GM18526 (cell line): Measurements from ENCODE around the gene RSBN1.

ENCODE experiments used
- POLR2A ChIP-seq: IDR thresholded peaks from 3 replicates; pipeline ENCODE4 v1.6.1; 2011; ENCODE audit not compliant: insufficient read length; ENCODE audit errors: extremely low read depth

The RSBN1 gene

GRCh38 chr1:113835686-113836290 is 23.5 kb upstream of the RSBN1 start:
- TF ChIP-seq POLR2A = no peak

DNA sequence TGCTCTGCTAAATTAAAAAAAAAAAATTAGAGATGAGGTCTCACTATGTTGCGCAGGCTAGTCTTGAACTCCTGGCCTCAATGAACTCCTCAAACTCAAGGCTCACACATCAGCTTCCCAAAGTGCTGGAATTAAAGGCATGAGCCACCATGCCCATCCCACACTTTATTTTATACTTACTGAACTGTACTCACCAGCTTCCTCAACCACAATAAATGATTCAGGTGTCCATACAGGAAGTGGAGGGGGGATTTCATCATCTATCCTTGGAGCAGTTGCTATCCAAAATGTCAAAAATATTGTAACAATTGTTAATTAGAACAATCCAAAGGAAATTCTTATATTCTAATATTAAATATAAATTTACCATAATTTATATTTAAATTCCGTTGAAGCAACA is 22.4 kb upstream of the RSBN1 start:
- TF ChIP-seq POLR2A = no peak

DNA sequence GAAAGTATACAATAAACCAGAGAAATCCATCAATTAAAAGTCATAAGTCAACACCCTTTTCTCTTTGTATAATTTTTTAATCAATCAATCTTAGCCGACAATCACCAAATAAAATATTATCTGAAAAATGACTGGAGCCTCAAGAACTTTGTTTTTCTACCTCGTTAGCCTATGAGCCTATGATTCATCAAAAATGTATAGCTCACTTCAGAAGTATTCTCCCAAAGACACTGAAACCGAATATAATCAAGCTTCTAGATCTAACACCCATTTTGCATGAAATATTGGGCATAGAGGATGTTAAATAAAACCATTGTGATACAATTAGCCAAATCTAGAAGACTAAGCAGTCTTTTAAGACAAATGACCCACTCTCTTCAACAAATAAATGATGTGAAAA is 17.8 kb upstream of the RSBN1 start:
- no peak for TF ChIP-seq POLR2A

- TF ChIP-seq POLR2A = no peak
Measured at GRCh38 chr1:113821916-113822315, 9.6 kb upstream of the RSBN1 start.

- no peak for TF ChIP-seq POLR2A
Measured at GRCh38 chr1:113818578-113818977, 6.3 kb upstream of the RSBN1 start.

DNA sequence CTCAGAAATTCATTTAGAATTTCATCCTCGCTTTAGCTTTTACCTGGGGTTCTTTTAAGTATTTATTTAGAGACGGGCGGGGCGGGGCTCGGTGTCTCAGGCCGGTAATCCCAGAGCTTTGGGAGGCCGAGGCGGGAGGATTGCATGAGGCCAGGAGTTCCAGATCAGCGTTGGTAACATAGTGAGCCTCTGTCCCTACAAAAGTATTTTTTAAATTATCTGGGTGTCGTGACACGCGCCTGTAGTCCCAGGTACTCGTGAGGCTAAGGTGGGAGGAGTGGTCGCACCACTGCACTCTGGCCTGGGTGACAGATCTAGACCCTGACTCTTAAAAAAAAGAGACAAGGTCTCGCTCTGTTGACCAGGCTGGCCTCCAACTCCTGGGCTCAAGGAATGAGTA is 942 bp upstream of the RSBN1 start:
- TF ChIP-seq POLR2A = no peak

DNA sequence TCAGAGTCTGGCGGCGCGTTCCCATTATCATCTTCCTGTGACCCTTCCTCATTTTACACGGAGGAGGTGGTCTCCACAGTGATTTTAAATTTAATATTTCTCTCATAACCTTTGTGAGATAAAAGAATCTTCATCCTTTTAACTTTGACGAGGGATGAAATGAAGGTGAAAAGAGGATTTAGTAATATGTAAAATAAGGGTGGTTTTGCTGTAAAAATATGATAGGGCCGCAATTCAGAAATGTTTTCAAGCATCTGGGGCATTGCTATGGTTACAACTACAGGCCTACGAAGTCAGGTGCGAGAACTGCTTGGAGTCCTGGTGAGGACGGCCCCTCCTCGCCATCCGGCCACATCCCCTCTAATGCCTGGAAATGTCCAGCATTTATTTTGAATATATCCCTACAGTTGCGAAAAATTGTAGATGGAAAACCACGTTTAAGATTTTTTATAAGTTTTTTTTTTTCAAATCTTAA is 422 bp upstream of the RSBN1 start:
- TF ChIP-seq POLR2A = no peak

DNA sequence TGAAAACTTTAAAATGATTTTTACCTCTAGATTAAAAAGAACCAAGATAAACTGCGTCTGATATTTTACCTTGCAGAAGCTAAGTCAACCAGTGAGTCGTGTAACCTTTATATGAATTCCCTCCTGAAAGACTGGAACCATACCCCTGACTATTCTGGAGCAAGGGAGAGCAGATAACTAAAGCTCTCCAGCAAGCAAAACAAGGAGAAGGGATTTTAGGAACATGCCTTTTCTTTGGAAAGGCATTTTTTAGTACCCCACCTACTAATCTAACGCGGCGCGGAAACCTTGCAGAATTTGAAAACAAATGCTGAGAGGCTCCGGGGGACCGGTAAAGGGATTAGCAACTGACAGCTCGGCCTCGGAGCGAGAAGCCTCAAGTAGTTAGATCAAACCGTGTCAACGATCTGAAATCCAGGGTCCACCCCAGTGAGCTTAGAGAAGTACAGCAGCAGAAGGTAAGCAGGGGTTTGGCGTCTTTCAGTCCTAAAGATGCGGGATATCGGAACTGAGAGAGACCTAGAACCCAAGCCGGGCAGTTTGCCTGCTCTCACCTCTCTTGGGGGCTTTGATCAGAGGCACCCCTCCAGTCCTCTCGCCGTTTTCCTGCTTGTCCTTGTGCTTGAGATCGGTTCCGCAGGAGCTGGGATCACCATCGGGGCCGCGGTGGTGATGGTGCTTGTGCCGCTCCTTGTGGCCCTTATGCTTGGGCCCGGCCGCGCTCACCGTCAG is 954 bp downstream of the RSBN1 start:
- TF ChIP-seq POLR2A = no peak

- no peak for TF ChIP-seq POLR2A
Measured at GRCh38 chr1:113809670-113810602, 2.3 kb downstream of the RSBN1 start.

GRCh38 chr1:113808450-113809195 is 3.7 kb downstream of the RSBN1 start:
- no peak for TF ChIP-seq POLR2A

DNA sequence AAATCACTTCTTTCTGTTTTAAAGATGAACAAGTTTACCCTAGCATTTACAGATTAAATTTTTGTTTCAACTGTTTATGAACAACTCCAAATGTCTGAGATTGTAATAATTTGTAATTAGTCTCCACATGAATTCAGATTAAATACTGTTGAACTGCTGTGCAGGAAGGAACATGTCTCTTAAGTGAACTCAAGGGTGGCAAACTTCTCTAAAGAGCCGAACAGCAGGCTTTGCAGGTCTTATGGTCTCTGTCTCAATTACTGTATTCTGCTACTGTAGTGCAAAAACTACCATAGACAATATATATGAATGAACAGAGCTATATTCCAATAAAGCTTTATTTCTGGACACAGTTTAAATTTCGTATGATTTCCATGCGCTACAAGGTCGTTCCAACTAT is 6.6 kb downstream of the RSBN1 start:
- no peak for TF ChIP-seq POLR2A

- no peak for TF ChIP-seq POLR2A
Measured at GRCh38 chr1:113805256-113805531, 7.1 kb downstream of the RSBN1 start.

GRCh38 chr1:113804421-113805255 is 7.6 kb downstream of the RSBN1 start:
- no peak for TF ChIP-seq POLR2A

- no peak for TF ChIP-seq POLR2A
Measured at GRCh38 chr1:113802367-113803007, 9.8 kb downstream of the RSBN1 start.

DNA sequence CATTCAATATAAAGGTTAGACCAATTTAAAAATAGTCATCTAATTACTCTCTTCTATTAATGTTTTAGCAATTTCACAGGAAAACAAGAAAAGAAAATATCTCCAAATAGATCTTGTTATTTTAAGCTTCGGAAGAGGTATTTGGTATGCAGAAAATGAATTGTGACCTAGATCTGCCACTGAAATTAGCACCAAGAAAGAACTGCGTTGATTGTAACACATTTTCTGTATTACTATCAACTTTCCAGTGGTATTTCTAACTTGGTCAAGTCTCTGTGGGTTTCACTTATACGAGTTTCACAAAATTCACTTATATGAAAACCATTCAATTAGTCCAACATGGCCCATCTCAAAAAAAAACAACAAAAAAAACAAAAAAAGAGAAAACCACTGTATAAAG is 11.8 kb downstream of the RSBN1 start:
- TF ChIP-seq POLR2A = no peak

DNA sequence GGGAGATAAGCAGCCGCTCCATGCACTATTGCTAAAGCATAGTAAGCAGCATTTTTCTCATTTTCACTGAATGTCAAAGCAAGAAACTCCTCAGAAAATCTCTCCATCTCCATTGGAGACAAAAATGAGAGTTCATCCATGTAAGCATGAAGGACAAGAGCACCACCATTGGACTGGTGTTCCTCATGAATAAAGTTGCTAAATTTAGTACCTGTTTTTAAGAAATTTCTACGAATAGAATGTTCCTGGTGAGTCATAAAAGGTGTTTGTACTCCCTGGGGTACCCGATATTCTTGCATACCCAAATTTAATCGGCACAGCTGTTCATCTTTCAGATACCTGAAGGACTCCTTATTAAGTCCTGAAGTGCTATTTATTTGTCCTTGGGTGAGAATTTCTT is 14.8 kb downstream of the RSBN1 start:
- no peak for TF ChIP-seq POLR2A
